H9 (cell line): ENCODE measurements around the gene CLCNKA. TPM values are rescaled to one million over a fixed set of nuclear protein-coding genes. Genes with fewer than 3 reads are reported as not detected.

ENCODE experiments used
- DNase-seq: peaks from one replicate; pipeline ENCODE4 v3.0.0-alpha.2; 2017
- H2AFZ ChIP-seq: one replicate; pipeline ENCODE4 v1.6.1; 2013; ENCODE audit warnings: mild to moderate bottlenecking, low read length, control low read depth, moderate library complexity
- H2AK5ac ChIP-seq: 2 replicates; pipeline ENCODE4 v1.6.1; 2013; ENCODE audit warnings: low read length, control low read depth, mixed read lengths; ENCODE audit not compliant: insufficient read length
- H2BK120ac ChIP-seq: one replicate; pipeline ENCODE4 v1.6.1; 2013; ENCODE audit warnings: low read depth, mild to moderate bottlenecking, low read length, control low read depth, inconsistent platforms; ENCODE audit not compliant: poor library complexity, severe bottlenecking
- H2BK12ac ChIP-seq: 2 replicates; pipeline ENCODE4 v1.6.1; 2013; ENCODE audit warnings: low read length, control low read depth, mixed read lengths, low read depth; ENCODE audit not compliant: insufficient read length
- H2BK15ac ChIP-seq: 2 replicates; pipeline ENCODE4 v1.6.1; 2013; ENCODE audit warnings: low read depth, low read length, control low read depth
- H2BK20ac ChIP-seq: one replicate; pipeline ENCODE4 v1.6.1; 2013; ENCODE audit warnings: low read depth, mild to moderate bottlenecking, low read length, control low read depth, inconsistent platforms; ENCODE audit not compliant: poor library complexity, severe bottlenecking
- H2BK5ac ChIP-seq: 2 replicates; pipeline ENCODE4 v1.6.1; 2013; ENCODE audit warnings: low read length, control low read depth, mixed read lengths; ENCODE audit not compliant: insufficient read length
- H3K14ac ChIP-seq: 2 replicates; pipeline ENCODE4 v1.6.1; 2013; ENCODE audit warnings: low read length, control low read depth; ENCODE audit not compliant: insufficient read depth
- H3K18ac ChIP-seq: 2 replicates; pipeline ENCODE4 v1.6.1; 2013; ENCODE audit warnings: low read depth, mild to moderate bottlenecking, mixed read lengths, low read length, control low read depth; ENCODE audit not compliant: insufficient read length
- H3K23ac ChIP-seq: 2 replicates; pipeline ENCODE4 v1.6.1; 2013; ENCODE audit warnings: low read length, control low read depth, mixed read lengths, low read depth; ENCODE audit not compliant: insufficient read length
- H3K23me2 ChIP-seq: 2 replicates; pipeline ENCODE4 v1.6.1; 2013; ENCODE audit warnings: low read depth, mild to moderate bottlenecking, mixed read lengths, low read length, control low read depth; ENCODE audit not compliant: insufficient read length, poor library complexity, severe bottlenecking
- H3K27ac ChIP-seq: 2 replicates; pipeline ENCODE4 v1.5.1; 2013; ENCODE audit warnings: low read length, control low read depth, mixed read lengths, low read depth; ENCODE audit not compliant: insufficient read length
- H3K27me3 ChIP-seq: 2 replicates; pipeline ENCODE4 v1.6.1; 2013; ENCODE audit warnings: low read length, control low read depth, inconsistent platforms; ENCODE audit not compliant: insufficient read depth
- H3K4ac ChIP-seq: 2 replicates; pipeline ENCODE4 v1.6.1; 2013; ENCODE audit warnings: low read depth, mild to moderate bottlenecking, control low read depth, inconsistent platforms, low read length, moderate library complexity
- H3K4me1 ChIP-seq: 2 replicates; pipeline ENCODE4 v1.6.1; 2013; ENCODE audit warnings: low read length, control low read depth, inconsistent platforms; ENCODE audit not compliant: insufficient read depth
- H3K4me2 ChIP-seq: 2 replicates; pipeline ENCODE4 v1.6.1; 2013; ENCODE audit warnings: low read length, control low read depth, mixed read lengths; ENCODE audit not compliant: insufficient read length, insufficient read depth
- H3K56ac ChIP-seq: 2 replicates; pipeline ENCODE4 v1.6.1; 2013; ENCODE audit warnings: low read depth, mild to moderate bottlenecking, mixed read lengths, low read length, control low read depth; ENCODE audit not compliant: insufficient read length
- H3K79me1 ChIP-seq: 2 replicates; pipeline ENCODE4 v1.6.1; 2013; ENCODE audit warnings: low read depth, mild to moderate bottlenecking, moderate library complexity, low read length, control low read depth, inconsistent platforms; ENCODE audit not compliant: insufficient read depth, poor library complexity, severe bottlenecking
- H3K79me2 ChIP-seq: 2 replicates; pipeline ENCODE4 v1.6.1; 2013; ENCODE audit warnings: low read length, control low read depth, inconsistent platforms; ENCODE audit not compliant: insufficient read depth
- H3K9ac ChIP-seq: 2 replicates; pipeline ENCODE4 v1.6.1; 2013; ENCODE audit warnings: low read length, control low read depth, mixed read lengths; ENCODE audit not compliant: insufficient read length; ENCODE audit errors: extremely low read depth
- H3K9me3 ChIP-seq: one replicate; pipeline ENCODE4 v1.6.1; 2013; ENCODE audit warnings: low read depth, low read length, inconsistent platforms; ENCODE audit not compliant: control insufficient read depth
- H3T11ph ChIP-seq: one replicate; pipeline ENCODE4 v1.6.1; 2013; ENCODE audit warnings: mild to moderate bottlenecking, low read length, control low read depth, inconsistent platforms
- H4K20me1 ChIP-seq: one replicate; pipeline ENCODE4 v1.6.1; 2013; ENCODE audit not compliant: control insufficient read depth, insufficient read length, insufficient read depth
- H4K5ac ChIP-seq: 2 replicates; pipeline ENCODE4 v1.6.1; 2013; ENCODE audit warnings: low read depth, mild to moderate bottlenecking, mixed read lengths, low read length, control low read depth; ENCODE audit not compliant: insufficient read length
- H4K8ac ChIP-seq: replicated peaks from 2 replicates; pipeline ENCODE4 v1.6.1; 2013; ENCODE audit warnings: low read length, control low read depth, mixed read lengths, low read depth; ENCODE audit not compliant: insufficient read length
- H4K91ac ChIP-seq: 2 replicates; pipeline ENCODE4 v1.6.1; 2013; ENCODE audit warnings: low read depth, mild to moderate bottlenecking, moderate library complexity, mixed read lengths, low read length, control low read depth; ENCODE audit not compliant: insufficient read length
- H3K27ac Mint-ChIP-seq, 3 experiments: 2 replicates in 2 of 3; 3 replicates in 1 of 3; pipeline ENCODE4 v1.8.0; 2020 to 2021; ENCODE audit warnings: mixed read lengths in 3 of 3, mild to moderate bottlenecking in 1 of 3, moderate library complexity in 1 of 3
- H3K27me3 Mint-ChIP-seq: 2 replicates; pipeline ENCODE4 v1.8.0; 2021; ENCODE audit warnings: low read depth, mild to moderate bottlenecking, moderate library complexity, mixed read lengths
- H3K36me3 Mint-ChIP-seq, 3 experiments: 2 replicates in 2 of 3; 3 replicates in 1 of 3; pipeline ENCODE4 v1.8.0; 2020 to 2021; ENCODE audit warnings: low read depth in 3 of 3, mixed read lengths in 3 of 3; ENCODE audit not compliant: insufficient read depth in 1 of 3
- H3K4me1 Mint-ChIP-seq, 2 experiments: 2 replicates each; pipeline ENCODE4 v1.8.0; 2020; ENCODE audit warnings: mixed read lengths in 2 of 2
- H3K4me3 Mint-ChIP-seq, 2 experiments: 2 replicates in 1 of 2; 3 replicates in 1 of 2; pipeline ENCODE4 v1.8.0; 2020 to 2021; ENCODE audit warnings: mild to moderate bottlenecking in 2 of 2, mixed read lengths in 2 of 2, moderate library complexity in 1 of 2
- H3K9me3 Mint-ChIP-seq, 2 experiments: 2 replicates in 1 of 2; 3 replicates in 1 of 2; pipeline ENCODE4 v1.8.0; 2020; ENCODE audit warnings: mild to moderate bottlenecking in 2 of 2, mixed read lengths in 2 of 2, moderate library complexity in 1 of 2
- WGBS: extraction: QIAGEN DNeasy Blood & Tissue Kit; methylation state at CpG from one replicate; pipeline ENCODE4 v1.1.7; 2013; ENCODE audit warnings: missing lambda C conversion rate, low lambda C conversion rate, mixed read lengths; ENCODE audit not compliant: insufficient read length; ENCODE audit errors: extremely low coverage; 5-methylcytosine and 5-hydroxymethylcytosine counted together
- total RNA-seq: library from RNA; stranded (reverse); gene quantifications from 2 replicates; pipeline ENCODE4 v1.2.1, GENCODE V29; 2021
- TF ChIP-seq, protein P1 (sequence below): fragments of 200-600 bp; sonication (generic); conservative IDR thresholded peaks from 3 replicates; pipeline ENCODE4 v1.8.0; 2021; ENCODE audit warnings: antibody characterized with exemption, mild to moderate bottlenecking

CLCNKA gene
- total RNA-seq, 1 experiment from 2014 or later, result 0.98 TPM

DNA sequence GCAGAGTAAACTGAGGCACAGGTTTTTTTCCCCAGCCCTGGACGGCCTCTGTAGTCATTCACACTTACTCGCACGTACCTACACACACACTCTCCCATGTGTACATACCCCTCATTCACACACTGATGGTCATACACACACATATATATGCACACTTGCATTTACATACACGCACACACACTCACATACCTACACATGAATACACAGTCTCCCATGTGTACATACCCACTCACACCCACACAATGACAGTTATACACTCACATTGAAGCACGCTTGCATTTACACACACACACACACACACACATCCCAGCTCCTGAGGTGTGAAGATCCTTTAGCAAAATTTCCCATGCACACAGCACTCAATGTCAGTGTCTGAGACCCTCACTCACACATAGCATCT, 52.4 kb downstream of the CLCNKA start:
- H3K27ac Mint-ChIP-seq, result no peak overlapping the region
- WGBS, result no CpG with 5 or more reads among the region's 5 CpGs

More for the DNA sequence above, 52.4 kb downstream of the CLCNKA start:
- Histone ChIP-seq H2BK15ac (no peak overlapping the region), H3K56ac (no peak overlapping the region), H2BK20ac (no peak overlapping the region), H3K9ac (no peak overlapping the region), H3K14ac (no peak overlapping the region), H4K20me1 (no peaks in the 10 kb centered on the region), H3K23me2 (peaks cover 5% of the 10 kb centered on the region), H3K4ac (no peak overlapping the region), H3K18ac (no peak overlapping the region), H4K5ac (no peak overlapping the region), H3K4me2 (peak overlapping the region; percentile 35), H3K4me1 (no peaks in the 10 kb centered on the region), H2BK5ac (no peak overlapping the region), H4K8ac (no peak overlapping the region), H2AFZ (no peak overlapping the region), H2BK120ac (no peak overlapping the region), H2AK5ac (no peak overlapping the region), H3T11ph (no peak overlapping the region), H4K91ac (no peak overlapping the region), H3K27ac (no peak overlapping the region), H3K9me3 (no peaks in the 10 kb centered on the region), H2BK12ac (no peak overlapping the region), H3K23ac (no peak overlapping the region), H3K27me3 (peaks cover 5% of the 10 kb centered on the region; the same call in 1 of the 2 replicates), H3K79me1 (no peaks in the 10 kb centered on the region), H3K79me2 (no peaks in the 10 kb centered on the region)
- H3K9me3 Mint-ChIP-seq, result no peaks in the 10 kb centered on the region; a peak in 1 of 5 replicates
- DNase-seq, result no peak
- TF ChIP-seq, protein P1, sequence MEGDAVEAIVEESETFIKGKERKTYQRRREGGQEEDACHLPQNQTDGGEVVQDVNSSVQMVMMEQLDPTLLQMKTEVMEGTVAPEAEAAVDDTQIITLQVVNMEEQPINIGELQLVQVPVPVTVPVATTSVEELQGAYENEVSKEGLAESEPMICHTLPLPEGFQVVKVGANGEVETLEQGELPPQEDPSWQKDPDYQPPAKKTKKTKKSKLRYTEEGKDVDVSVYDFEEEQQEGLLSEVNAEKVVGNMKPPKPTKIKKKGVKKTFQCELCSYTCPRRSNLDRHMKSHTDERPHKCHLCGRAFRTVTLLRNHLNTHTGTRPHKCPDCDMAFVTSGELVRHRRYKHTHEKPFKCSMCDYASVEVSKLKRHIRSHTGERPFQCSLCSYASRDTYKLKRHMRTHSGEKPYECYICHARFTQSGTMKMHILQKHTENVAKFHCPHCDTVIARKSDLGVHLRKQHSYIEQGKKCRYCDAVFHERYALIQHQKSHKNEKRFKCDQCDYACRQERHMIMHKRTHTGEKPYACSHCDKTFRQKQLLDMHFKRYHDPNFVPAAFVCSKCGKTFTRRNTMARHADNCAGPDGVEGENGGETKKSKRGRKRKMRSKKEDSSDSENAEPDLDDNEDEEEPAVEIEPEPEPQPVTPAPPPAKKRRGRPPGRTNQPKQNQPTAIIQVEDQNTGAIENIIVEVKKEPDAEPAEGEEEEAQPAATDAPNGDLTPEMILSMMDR, result no peak
- H3K27me3 Mint-ChIP-seq, result peaks cover 67% of the 10 kb centered on the region
- H3K4me3 Mint-ChIP-seq, result peak overlapping the region; percentile 60 to 83; a peak in 4 of 5 replicates
- H3K36me3 Mint-ChIP-seq, result no peaks in the 10 kb centered on the region
- peaks cover 12 to 23% of the 10 kb centered on the region in 2 experiments for H3K4me1 Mint-ChIP-seq
